ENCODE data around the gene FERMT2. TPM values are rescaled to one million over a fixed set of nuclear protein-coding genes. Genes with fewer than 3 reads are reported as not detected.

The FERMT2 gene
- total and polyA plus RNA-seq, 3 donors from 2014 or later = 36.8 to 45.7 (median 37.6) TPM

GRCh38 chr14:52876311-52876710 lies 74.5 kb downstream of the FERMT2 start:
- Histone ChIP-seq H3K27me3 (no peaks in the 10 kb centered on the region), H3K4me3 (no peak overlapping the region), H3K4me1 (no peaks in the 10 kb centered on the region), H3K36me3 (ENCODE audit: low read depth, missing control alignments) (no peaks in the 10 kb centered on the region), H3K27ac (no peak overlapping the region), H3K9me3 (no peaks in the 10 kb centered on the region)
- TF ChIP-seq POLR2A (IDR thresholded peaks at IDR 0.05) = no peak
- TF ChIP-seq CTCF (IDR thresholded peaks at IDR 0.05) = no peak
- no peak for DNase-seq
- WGBS, 2 donors = 88 to 93% methylated on average over 1 of the region's 1 CpG
- intact Hi-C loops (cut with DNase I; ENCODE audit: low total_unique reads) = no loop called here

DNA sequence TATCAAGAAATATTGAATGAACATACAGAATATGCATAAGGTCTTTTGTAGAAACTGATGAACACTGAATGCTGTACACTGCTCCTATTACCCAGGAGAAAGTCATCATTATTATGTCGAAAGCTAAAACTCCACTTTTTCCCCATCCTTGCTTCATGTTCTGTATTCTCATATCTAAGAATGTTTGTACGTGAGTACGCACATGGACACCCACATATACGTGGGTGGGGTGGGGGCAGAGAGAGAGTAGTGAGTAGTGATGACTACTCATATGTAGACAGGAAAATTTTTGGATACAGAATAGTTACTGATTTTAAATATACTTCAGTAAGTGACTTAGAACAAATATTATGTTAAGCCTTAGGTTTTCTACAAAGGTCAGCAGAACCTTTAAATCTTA lies 75.1 kb downstream of the FERMT2 start:
- Histone ChIP-seq H3K27me3 (no peaks in the 10 kb centered on the region), H3K36me3 (ENCODE audit: low read depth, missing control alignments) (no peaks in the 10 kb centered on the region), H3K4me1 (no peaks in the 10 kb centered on the region), H3K9me3 (no peaks in the 10 kb centered on the region), H3K4me3 (no peak overlapping the region), H3K27ac (no peak overlapping the region)
- intact Hi-C loops (cut with DNase I; ENCODE audit: low total_unique reads) = no loop called here
- TF ChIP-seq CTCF (IDR thresholded peaks at IDR 0.05) (no peak), POLR2A (IDR thresholded peaks at IDR 0.05) (no peak)
- 90 to 94% methylated on average over 4 of the region's 4 CpGs for WGBS, 2 donors
- DNase-seq = no peak

DNA sequence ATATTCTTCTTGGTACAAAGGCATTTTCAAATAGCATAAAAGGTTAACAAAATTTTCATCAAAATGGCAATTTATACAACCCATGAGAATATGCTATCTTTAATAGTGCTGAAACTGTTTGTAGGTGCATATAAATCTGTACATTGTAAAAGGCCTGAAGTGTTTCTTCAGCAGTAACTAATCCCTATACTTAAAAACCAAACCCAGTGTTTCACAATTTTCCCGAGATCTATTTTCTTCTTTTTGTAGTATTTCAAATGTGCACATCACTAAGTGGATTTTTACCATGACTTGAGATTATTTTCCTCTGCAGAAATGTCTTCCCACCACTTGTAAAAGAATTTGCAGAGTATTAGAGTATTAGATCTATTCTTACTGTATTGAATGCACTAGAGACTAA lies 76.5 kb downstream of the FERMT2 start:
- TF ChIP-seq CTCF (IDR thresholded peaks at IDR 0.05) = no peak
- TF ChIP-seq POLR2A (IDR thresholded peaks at IDR 0.05) = no peak
- Histone ChIP-seq H3K27me3 (no peaks in the 10 kb centered on the region), H3K9me3 (no peaks in the 10 kb centered on the region), H3K36me3 (ENCODE audit: low read depth, missing control alignments) (no peaks in the 10 kb centered on the region), H3K27ac (no peak overlapping the region), H3K4me3 (no peak overlapping the region), H3K4me1 (no peaks in the 10 kb centered on the region)
- WGBS, 2 donors = 86 to 95% methylated on average over 1 of the region's 1 CpG
- intact Hi-C loops (cut with DNase I; ENCODE audit: low total_unique reads) = no loop called here
- no peak for DNase-seq

- 85 to 91% methylated on average over 7 of the region's 7 CpGs for WGBS, 2 donors
- TF ChIP-seq POLR2A (IDR thresholded peaks at IDR 0.05) = no peak
- no peak for TF ChIP-seq CTCF (IDR thresholded peaks at IDR 0.05)
- H3K4me1 ChIP-seq = no peaks in the 10 kb centered on the region
- H3K36me3 ChIP-seq (ENCODE audit: low read depth, missing control alignments) = no peaks in the 10 kb centered on the region
- H3K9me3 ChIP-seq = no peaks in the 10 kb centered on the region
- DNase-seq = no peak
- no peak overlapping the region for H3K27ac ChIP-seq
- H3K4me3 ChIP-seq = no peak overlapping the region
- intact Hi-C loops (cut with DNase I; ENCODE audit: low total_unique reads) = no loop called here
- no peaks in the 10 kb centered on the region for H3K27me3 ChIP-seq
Observed at GRCh38 chr14:52873694-52874093, 77.2 kb downstream of the FERMT2 start.

DNA sequence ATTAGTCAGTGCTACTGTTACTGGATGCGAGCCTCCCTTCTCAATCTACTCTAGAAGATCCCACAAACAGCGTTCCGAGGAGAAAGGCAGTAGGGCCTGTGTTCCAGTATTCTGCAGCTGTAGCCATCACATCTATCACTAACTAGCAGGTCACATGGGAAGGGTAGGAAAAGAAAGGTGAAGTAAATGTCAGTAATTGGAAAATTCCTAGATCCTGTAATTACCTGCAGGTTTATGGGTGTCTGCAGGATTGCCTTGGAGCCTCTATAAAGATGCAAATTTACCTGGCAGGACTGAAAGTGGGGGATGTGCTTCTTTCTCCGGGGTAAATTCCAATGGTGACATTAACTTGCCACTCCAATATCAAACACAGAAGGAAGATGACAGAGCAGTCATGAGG lies 77.8 kb downstream of the FERMT2 start:
- Histone ChIP-seq H3K36me3 (ENCODE audit: low read depth, missing control alignments) (no peaks in the 10 kb centered on the region), H3K9me3 (no peaks in the 10 kb centered on the region), H3K4me3 (no peak overlapping the region), H3K27ac (no peak overlapping the region), H3K4me1 (no peaks in the 10 kb centered on the region), H3K27me3 (no peaks in the 10 kb centered on the region)
- 80 to 85% methylated on average over 4 of the region's 4 CpGs for WGBS, 2 donors
- no peak for DNase-seq
- intact Hi-C loops (cut with DNase I; ENCODE audit: low total_unique reads) = no loop called here
- TF ChIP-seq POLR2A (IDR thresholded peaks at IDR 0.05) = no peak
- TF ChIP-seq CTCF (IDR thresholded peaks at IDR 0.05) = no peak

Measured in testis (tissue), 3 donors.